Aorta (tissue), 5 donors: ENCODE measurements around the gene MFAP3L. TPM values are rescaled to one million over a fixed set of nuclear protein-coding genes. Genes with fewer than 3 reads are reported as not detected.

Experiments
- ATAC-seq: fragments of 200-7000 bp; cut with Tn5 transposase; one replicate; pipeline ENCODE4 v1.9.1; 2022; ENCODE audit warnings: moderate library complexity; ENCODE audit not compliant: low FRiP score
- DNase-seq, 2 donors: peaks; one replicate each; pipeline ENCODE4 v3.0.0-alpha.2; 2020
- H3K27ac ChIP-seq, 2 donors: one replicate each; pipeline ENCODE4 v1.5.1; 2013; ENCODE audit warnings: low read length in 2 of 2, mild to moderate bottlenecking in 2 of 2, moderate library complexity in 2 of 2, control low read depth in 1 of 2, inconsistent platforms in 1 of 2, low read depth in 1 of 2
- H3K27me3 ChIP-seq, 2 donors: one replicate each; pipeline ENCODE4 v1.6.1; 2013; ENCODE audit warnings: control low read depth in 1 of 2, low read length in 1 of 2, mild to moderate bottlenecking in 1 of 2, moderate library complexity in 1 of 2; ENCODE audit not compliant: insufficient read depth in 2 of 2, control insufficient read depth in 1 of 2
- H3K36me3 ChIP-seq, 2 donors: one replicate each; pipeline ENCODE4 v1.6.1; 2013; ENCODE audit warnings: control low read depth in 1 of 2, low read length in 1 of 2, mild to moderate bottlenecking in 1 of 2; ENCODE audit not compliant: insufficient read depth in 2 of 2, control insufficient read depth in 1 of 2
- H3K4me1 ChIP-seq, 2 donors: one replicate each; pipeline ENCODE4 v1.6.1; 2013; ENCODE audit warnings: low read length in 2 of 2, control low read depth in 1 of 2, mild to moderate bottlenecking in 1 of 2, moderate library complexity in 1 of 2; ENCODE audit not compliant: insufficient read depth in 2 of 2, control insufficient read depth in 1 of 2
- H3K4me3 ChIP-seq, 2 donors: one replicate each; pipeline ENCODE4 v1.5.1; 2013; ENCODE audit warnings: low read length in 2 of 2, control low read depth in 1 of 2, mild to moderate bottlenecking in 1 of 2
- H3K9me3 ChIP-seq: one replicate; pipeline ENCODE4 v1.6.1; 2013; ENCODE audit warnings: mild to moderate bottlenecking, low read length; ENCODE audit not compliant: control insufficient read depth
- WGBS, 2 donors: extraction: QIAGEN DNeasy Blood & Tissue Kit; methylation state at CpG; one replicate each; pipeline ENCODE4 v1.1.7; 2013; 5-methylcytosine and 5-hydroxymethylcytosine counted together
- intact Hi-C, 2 donors: fragments of 100-400 bp; cut with DNase I; formaldehyde crosslinking; loops; one replicate each; pipeline versions ENCODE4 v1.14.2 to v1.15.0; 2022
- polyA plus RNA-seq, 2 donors: library from polyadenylated mRNA; stranded (reverse); fragments of 200-250 nt; gene quantifications; one replicate each; pipeline ENCODE4 v1.2.3, GENCODE V29; 2013
- total RNA-seq, 2 donors: library from RNA; stranded (reverse); fragmentation: NEBNext Ultra II Directional; extraction: Animal tissue kit (Norgen Biotek cat#: 25700); gene quantifications; one replicate each; pipeline ENCODE4 v1.2.1, GENCODE V29; 2021
- donor health status: healthy with polysubstance abuse.
- donor health status: Bipolar disorder and iron deficiency.
- donor health status: DM: no; HTN: no; CAD: no.
- donor health status: DM: no; HTN: no; CAD: no.
- donor health status: DM: yes; HTN: yes; CAD: no.

The MFAP3L gene
- total and polyA plus RNA-seq, 4 donors, result 1.9 to 12.4 (median 7.0) TPM

DNA sequence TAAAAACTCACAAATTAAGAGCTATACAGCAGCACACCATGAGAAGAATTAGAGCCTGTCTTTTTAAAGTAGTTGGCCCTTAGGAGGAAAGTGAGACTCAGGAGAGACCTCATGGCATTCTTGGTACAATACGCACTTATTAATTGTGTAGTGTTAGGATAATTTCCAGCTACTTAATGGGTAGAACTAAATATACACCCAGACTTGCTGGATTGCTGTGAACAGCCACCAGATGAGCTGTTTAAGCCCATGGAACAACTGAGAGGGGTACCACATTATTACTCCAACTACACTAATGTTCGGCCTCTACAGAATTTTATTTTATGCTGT lies 13.6 kb downstream of the MFAP3L start:
- H3K36me3 ChIP-seq, result no peaks in the 10 kb centered on the region
- intact Hi-C loops, result no loop called here
- no peaks in the 10 kb centered on the region for H3K9me3 ChIP-seq
- 9 to 19% methylated on average over 2 of the region's 2 CpGs for WGBS, 2 donors
- no peak overlapping the region for H3K4me3 ChIP-seq
- no peaks in the 10 kb centered on the region for H3K27me3 ChIP-seq
- peak; percentile 60 for ATAC-seq
- DNase-seq, result no peak
- peaks cover 0 to 7% of the 10 kb centered on the region in 2 donors for H3K4me1 ChIP-seq
- peak overlapping the region in 1 of 2 donors; percentile 70 for H3K27ac ChIP-seq

DNA sequence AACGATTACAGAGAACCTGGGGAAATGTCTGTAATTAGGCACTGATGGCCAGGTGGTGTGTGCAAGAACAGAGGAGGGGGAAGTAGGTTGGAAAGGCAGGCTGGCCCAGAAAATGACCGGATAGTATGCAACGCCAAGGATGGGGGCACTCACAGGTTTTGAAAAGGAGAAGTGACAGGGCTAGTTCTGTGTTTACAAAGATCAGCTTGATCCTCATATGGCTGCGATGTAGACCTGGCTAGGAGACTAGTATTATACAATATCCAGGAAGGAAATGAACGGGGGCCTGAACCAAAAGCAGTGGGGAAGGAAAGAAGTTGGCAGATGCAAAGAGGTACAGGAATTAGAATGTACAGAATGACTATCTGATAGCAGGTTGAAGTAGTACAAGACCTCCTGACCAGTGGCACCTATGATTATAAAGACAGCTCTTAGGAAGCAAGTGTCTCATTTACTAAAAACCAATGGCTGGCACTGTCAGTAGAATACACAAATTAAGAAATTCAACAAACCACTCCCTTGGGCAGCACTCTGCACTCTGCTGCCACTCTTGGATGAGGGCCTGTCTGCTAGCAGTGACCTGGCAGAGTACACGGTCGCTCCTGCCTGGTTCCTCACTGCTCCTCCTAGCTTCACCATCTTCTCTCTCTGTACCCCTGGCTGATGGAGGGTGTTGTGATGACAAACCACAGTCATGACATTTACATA lies 14.1 kb downstream of the MFAP3L start:
- intact Hi-C loops, result no loop called here
- 24 to 33% methylated on average over 7 of the region's 7 CpGs for WGBS, 2 donors
- DNase-seq, result no peak
- Histone ChIP-seq H3K4me3 (no peak overlapping the region), H3K4me1 (peaks cover 0 to 7% of the 10 kb centered on the region in 2 donors), H3K27me3 (no peaks in the 10 kb centered on the region), H3K27ac (peak overlapping the region; percentile 68 to 70), H3K36me3 (no peaks in the 10 kb centered on the region), H3K9me3 (no peaks in the 10 kb centered on the region)
- ATAC-seq, result peak; percentile 66

DNA sequence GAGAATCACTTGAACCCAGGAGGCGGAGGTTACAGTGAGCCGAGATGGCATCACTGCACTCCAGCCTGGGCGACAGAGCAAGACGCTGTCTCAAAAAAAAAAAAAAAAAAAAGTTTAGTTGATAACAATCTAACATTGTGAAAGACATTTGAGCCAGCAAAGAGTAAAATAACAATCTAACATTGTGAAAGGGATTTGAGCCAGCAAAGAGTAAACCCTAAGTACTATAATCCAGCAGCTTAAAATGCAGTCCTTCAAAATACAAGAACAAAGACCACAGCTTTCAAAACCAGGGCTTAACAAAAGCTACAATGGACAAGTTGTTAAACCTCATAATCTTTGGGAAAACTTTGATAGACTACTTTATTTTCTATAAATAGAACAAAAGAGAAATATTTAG lies 16.9 kb downstream of the MFAP3L start:
- WGBS, 2 donors, result 9 to 22% methylated on average over 4 of the region's 4 CpGs
- no peak for DNase-seq
- H3K27ac ChIP-seq, result no peak overlapping the region
- H3K36me3 ChIP-seq, result no peaks in the 10 kb centered on the region
- peaks cover 0 to 22% of the 10 kb centered on the region in 2 donors for H3K4me1 ChIP-seq
- intact Hi-C loops, result no loop called here
- H3K9me3 ChIP-seq, result no peaks in the 10 kb centered on the region
- H3K4me3 ChIP-seq, result no peak overlapping the region
- ATAC-seq, result no peak
- no peaks in the 10 kb centered on the region for H3K27me3 ChIP-seq

DNA sequence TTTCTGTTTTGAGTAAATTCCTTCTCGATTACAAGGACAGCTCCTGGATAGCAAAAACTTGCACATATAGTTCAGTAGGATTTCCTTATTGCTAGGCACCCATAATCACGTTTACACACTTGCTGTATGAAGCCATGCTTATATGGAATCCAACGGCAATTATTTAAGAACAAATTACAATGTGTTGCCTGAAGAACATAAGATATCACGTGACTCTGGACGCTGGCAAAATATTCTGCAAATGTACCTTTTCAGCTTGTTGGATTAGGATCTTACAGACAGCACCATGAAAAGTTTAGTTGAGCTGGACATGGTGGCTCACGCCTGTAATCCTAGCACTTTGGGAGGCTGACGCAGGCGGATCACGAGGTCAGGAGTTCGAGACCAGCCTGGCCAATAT lies 17.4 kb downstream of the MFAP3L start:
- intact Hi-C loops, result no loop called here
- no peaks in the 10 kb centered on the region for H3K27me3 ChIP-seq
- 88 to 92% methylated on average over 10 of the region's 10 CpGs for WGBS, 2 donors
- DNase-seq, result no peak
- H3K36me3 ChIP-seq, result no peaks in the 10 kb centered on the region
- peaks cover 0 to 21% of the 10 kb centered on the region in 2 donors for H3K4me1 ChIP-seq
- H3K4me3 ChIP-seq, result no peak overlapping the region
- no peak overlapping the region for H3K27ac ChIP-seq
- no peak for ATAC-seq
- H3K9me3 ChIP-seq, result no peaks in the 10 kb centered on the region

DNA sequence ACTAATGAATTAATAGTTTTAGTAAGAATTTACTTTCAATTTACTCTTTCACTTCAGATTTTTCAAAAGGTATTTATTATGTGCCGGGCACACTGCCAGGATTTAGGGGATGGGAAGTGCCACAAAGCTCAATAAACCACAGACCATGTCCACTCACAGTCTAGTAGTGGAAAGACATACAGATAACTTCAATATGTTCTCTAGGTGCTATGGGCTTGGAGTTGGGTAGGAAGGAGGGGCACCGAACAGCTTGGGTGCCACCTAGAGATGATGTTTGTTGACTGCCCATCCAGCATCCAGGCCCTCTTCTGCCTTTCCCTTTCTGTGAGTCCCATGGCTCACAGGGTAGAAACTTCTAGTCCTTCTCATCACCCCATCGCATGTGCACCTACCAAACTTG lies 17.8 kb downstream of the MFAP3L start:
- H3K27ac ChIP-seq, result no peak overlapping the region
- no peak for ATAC-seq
- intact Hi-C loops, result no loop called here

DNA sequence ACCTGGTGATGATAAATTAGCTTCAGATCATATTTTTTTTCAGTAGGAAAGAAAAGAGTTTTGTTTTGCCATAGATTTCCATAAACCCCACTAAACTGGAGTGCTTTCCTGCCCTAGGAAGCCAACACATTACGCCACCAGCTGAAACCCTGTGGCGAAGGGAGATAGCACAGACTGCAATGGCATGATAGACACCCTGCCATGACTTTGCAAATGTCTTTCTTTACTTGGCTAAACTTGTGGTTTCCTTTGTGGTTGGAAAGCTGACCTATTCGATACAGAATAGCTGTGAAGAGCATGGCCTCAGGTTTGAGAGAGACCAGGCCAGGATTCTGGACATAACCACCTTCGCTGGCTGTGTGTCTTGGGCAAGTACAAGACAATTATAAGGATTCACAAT lies 19.1 kb downstream of the MFAP3L start:
- Histone ChIP-seq H3K9me3 (no peaks in the 10 kb centered on the region), H3K4me3 (no peak overlapping the region), H3K36me3 (no peaks in the 10 kb centered on the region), H3K27me3 (no peaks in the 10 kb centered on the region), H3K27ac (no peak overlapping the region), H3K4me1 (peaks cover 0 to 18% of the 10 kb centered on the region in 2 donors)
- ATAC-seq, result no peak
- no peak for DNase-seq
- intact Hi-C loops, result no loop called here
- 95% methylated on average over 4 of the region's 4 CpGs for WGBS, 2 donors

More for the DNA sequence above, 17.8 kb downstream of the MFAP3L start:
- Histone ChIP-seq H3K4me3 (no peak overlapping the region), H3K4me1 (peaks cover 0 to 19% of the 10 kb centered on the region in 2 donors), H3K27me3 (no peaks in the 10 kb centered on the region), H3K36me3 (no peaks in the 10 kb centered on the region), H3K9me3 (no peaks in the 10 kb centered on the region)
- no peak for DNase-seq
- WGBS, 2 donors, result 93% methylated on average over 3 of the region's 3 CpGs

DNA sequence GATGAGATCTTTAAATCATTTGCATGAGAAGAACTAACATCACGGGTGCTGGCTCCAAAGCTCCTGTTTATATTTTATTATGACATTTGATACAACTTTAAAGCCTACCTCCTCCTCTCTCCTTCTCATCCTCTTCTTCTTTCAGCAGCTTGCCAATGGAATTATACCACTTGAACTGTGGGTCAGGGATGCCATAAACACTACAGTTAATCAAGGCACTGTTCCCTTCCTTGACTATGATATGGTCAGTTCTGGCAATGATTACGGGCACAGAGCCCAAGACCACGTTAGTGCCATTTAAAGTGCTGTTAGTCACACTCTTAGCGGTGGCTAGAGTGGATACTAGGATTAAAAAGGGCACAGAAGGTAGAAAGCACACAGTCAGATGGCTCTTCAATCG lies 20.7 kb downstream of the MFAP3L start:
- intact Hi-C loops, result loop anchor here in 1 of 2 donors (2.0 kb wide), 1 partner anchor 41 kb away; no protein-coding TSS in a partner anchor
- Histone ChIP-seq H3K36me3 (no peaks in the 10 kb centered on the region), H3K27me3 (no peaks in the 10 kb centered on the region), H3K4me1 (peaks cover 0 to 20% of the 10 kb centered on the region in 2 donors), H3K4me3 (no peak overlapping the region), H3K9me3 (no peaks in the 10 kb centered on the region), H3K27ac (no peak overlapping the region)
- WGBS, 2 donors, result 34 to 36% methylated on average over 5 of the region's 5 CpGs
- ATAC-seq, result peak; percentile 49
- DNase-seq, result peak in 1 of 2 donors; percentile 76

DNA sequence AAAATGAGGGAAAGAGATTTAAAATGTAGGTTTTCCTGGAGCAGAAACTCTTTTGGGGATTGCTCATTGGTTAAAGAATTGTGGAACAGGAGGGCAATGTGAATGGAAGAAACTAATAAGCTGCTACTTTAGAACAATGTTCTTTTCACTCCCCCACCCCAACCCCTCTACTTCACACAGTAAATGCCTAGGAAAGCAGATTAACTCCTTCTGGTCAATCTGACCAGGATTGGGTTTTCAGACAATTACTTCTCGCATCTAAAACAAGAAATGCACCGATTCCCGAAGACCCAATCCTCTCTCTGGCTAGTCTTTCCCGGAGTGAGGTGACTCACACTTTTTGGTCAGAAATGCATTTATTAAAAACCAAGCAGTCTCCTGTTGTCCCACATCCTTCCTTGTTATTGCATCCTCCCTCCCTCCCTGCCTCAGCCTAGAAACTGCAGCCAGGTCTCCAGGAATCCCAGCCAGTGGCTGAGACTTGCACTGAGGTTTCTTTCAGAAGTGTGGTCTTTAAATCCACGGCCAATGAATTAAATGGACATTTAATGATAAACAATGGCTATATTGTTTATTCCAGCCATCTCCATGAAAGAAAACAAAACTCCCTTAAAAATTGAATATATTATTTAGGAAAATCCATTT lies 21.4 kb downstream of the MFAP3L start:
- WGBS, 2 donors, result 27 to 33% methylated on average over 5 of the region's 5 CpGs
- H3K27me3 ChIP-seq, result no peaks in the 10 kb centered on the region
- no peak overlapping the region for H3K4me3 ChIP-seq
- peaks cover 0 to 20% of the 10 kb centered on the region in 2 donors for H3K4me1 ChIP-seq
- no peaks in the 10 kb centered on the region for H3K36me3 ChIP-seq
- ATAC-seq (peak; percentile 48), DNase-seq (no peak)
- no peaks in the 10 kb centered on the region for H3K9me3 ChIP-seq
- intact Hi-C loops, result loop anchor here in 1 of 2 donors (2.0 kb wide), 1 partner anchor 40 kb away; no protein-coding TSS in a partner anchor
- H3K27ac ChIP-seq, result peak overlapping the region; percentile 46 to 49
